ENCODE data around the gene SYCP1. TPM values are rescaled to one million over a fixed set of nuclear protein-coding genes. Genes with fewer than 3 reads are reported as not detected.

SYCP1 gene
- total RNA-seq, 1 experiment from 2014 or later = not detected

GRCh38 chr1:115021145-115021544 is 166.5 kb downstream of the SYCP1 start:
- no peak overlapping the region for H4K8ac ChIP-seq (replicated peaks; ENCODE audit: insufficient read length, low read depth, low read length)
- no peak overlapping the region for H3K4me2 ChIP-seq (ENCODE audit: insufficient read depth, insufficient read length, low read length)
- no peak overlapping the region for H3K9ac ChIP-seq (ENCODE audit: extremely low read depth, insufficient read length, low read length)
- H3K23ac ChIP-seq (ENCODE audit: insufficient read length, low read depth, low read length) = no peak overlapping the region
- no peaks in the 10 kb centered on the region for H3K79me2 ChIP-seq (ENCODE audit: insufficient read depth, low read length)
- no peak overlapping the region for H2AK5ac ChIP-seq (ENCODE audit: insufficient read length, low read length)
- no peaks in the 10 kb centered on the region for H3K4me1 Mint-ChIP-seq
- TF ChIP-seq, protein P1, sequence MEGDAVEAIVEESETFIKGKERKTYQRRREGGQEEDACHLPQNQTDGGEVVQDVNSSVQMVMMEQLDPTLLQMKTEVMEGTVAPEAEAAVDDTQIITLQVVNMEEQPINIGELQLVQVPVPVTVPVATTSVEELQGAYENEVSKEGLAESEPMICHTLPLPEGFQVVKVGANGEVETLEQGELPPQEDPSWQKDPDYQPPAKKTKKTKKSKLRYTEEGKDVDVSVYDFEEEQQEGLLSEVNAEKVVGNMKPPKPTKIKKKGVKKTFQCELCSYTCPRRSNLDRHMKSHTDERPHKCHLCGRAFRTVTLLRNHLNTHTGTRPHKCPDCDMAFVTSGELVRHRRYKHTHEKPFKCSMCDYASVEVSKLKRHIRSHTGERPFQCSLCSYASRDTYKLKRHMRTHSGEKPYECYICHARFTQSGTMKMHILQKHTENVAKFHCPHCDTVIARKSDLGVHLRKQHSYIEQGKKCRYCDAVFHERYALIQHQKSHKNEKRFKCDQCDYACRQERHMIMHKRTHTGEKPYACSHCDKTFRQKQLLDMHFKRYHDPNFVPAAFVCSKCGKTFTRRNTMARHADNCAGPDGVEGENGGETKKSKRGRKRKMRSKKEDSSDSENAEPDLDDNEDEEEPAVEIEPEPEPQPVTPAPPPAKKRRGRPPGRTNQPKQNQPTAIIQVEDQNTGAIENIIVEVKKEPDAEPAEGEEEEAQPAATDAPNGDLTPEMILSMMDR (conservative IDR thresholded peaks at IDR 0.05) = no peak
- H3K27me3 ChIP-seq (ENCODE audit: insufficient read depth, low read length) = no peaks in the 10 kb centered on the region
- H3T11ph ChIP-seq (ENCODE audit: low read length) = no peak overlapping the region
- peaks cover 0 to 6% (median 1%) of the 10 kb centered on the region in 3 experiments; a peak in 2 of 7 replicates for H3K36me3 Mint-ChIP-seq (ENCODE audit: insufficient read depth in 1 of 3, low read depth in 3 of 3)
- no peaks in the 10 kb centered on the region for H3K79me1 ChIP-seq (ENCODE audit: insufficient read depth, low read depth, low read length, poor library complexity, severe bottlenecking)
- H4K91ac ChIP-seq (ENCODE audit: insufficient read length, low read depth, low read length) = no peak overlapping the region
- H3K56ac ChIP-seq (ENCODE audit: insufficient read length, low read depth, low read length) = no peak overlapping the region
- H3K4me1 ChIP-seq (ENCODE audit: insufficient read depth, low read length) = no peaks in the 10 kb centered on the region
- H3K14ac ChIP-seq (ENCODE audit: insufficient read depth, low read length) = no peak overlapping the region
- no peak overlapping the region for H3K18ac ChIP-seq (ENCODE audit: insufficient read length, low read depth, low read length)
- H2BK12ac ChIP-seq (ENCODE audit: insufficient read length, low read depth, low read length) = no peak overlapping the region
- no peak overlapping the region for H3K27ac ChIP-seq (ENCODE audit: insufficient read length, low read depth, low read length)
- no peaks in the 10 kb centered on the region for H4K20me1 ChIP-seq (ENCODE audit: control insufficient read depth, insufficient read depth, insufficient read length)
- peaks cover 2% of the 10 kb centered on the region; the same call in 1 of the 2 replicates for H3K27me3 Mint-ChIP-seq (ENCODE audit: low read depth)
- DNase-seq = no peak
- no peak overlapping the region for H2BK120ac ChIP-seq (ENCODE audit: low read depth, low read length, poor library complexity, severe bottlenecking)
- no peaks in the 10 kb centered on the region for H3K23me2 ChIP-seq (ENCODE audit: insufficient read length, low read depth, low read length, poor library complexity, severe bottlenecking)
- H2BK15ac ChIP-seq (ENCODE audit: low read depth, low read length) = no peak overlapping the region
- no peak overlapping the region for H4K5ac ChIP-seq (ENCODE audit: insufficient read length, low read depth, low read length)
- no peak overlapping the region for H2AFZ ChIP-seq (ENCODE audit: low read length)
- H3K9me3 ChIP-seq (ENCODE audit: control insufficient read depth, low read depth, low read length) = no peaks in the 10 kb centered on the region
- peaks cover 14 to 19% of the 10 kb centered on the region in 2 experiments for H3K9me3 Mint-ChIP-seq
- H3K4ac ChIP-seq (ENCODE audit: low read depth, low read length) = no peak overlapping the region
- H3K4me3 Mint-ChIP-seq = no peak overlapping the region
- H2BK20ac ChIP-seq (ENCODE audit: low read depth, low read length, poor library complexity, severe bottlenecking) = no peak overlapping the region
- WGBS (ENCODE audit: extremely low coverage, insufficient read length, low lambda C conversion rate) = no CpG with 5 or more reads among the region's 1 CpG
- H3K27ac Mint-ChIP-seq = no peak overlapping the region
- no peak overlapping the region for H2BK5ac ChIP-seq (ENCODE audit: insufficient read length, low read length)

All from H9 (cell line).